ENCODE measurements around the gene PPAN. TPM values are rescaled to one million over a fixed set of nuclear protein-coding genes. Genes with fewer than 3 reads are reported as not detected.

The PPAN gene
- total and polyA plus RNA-seq, 3 donors from 2014 or later, result 39.3 to 68.1 (median 66.2) TPM

DNA sequence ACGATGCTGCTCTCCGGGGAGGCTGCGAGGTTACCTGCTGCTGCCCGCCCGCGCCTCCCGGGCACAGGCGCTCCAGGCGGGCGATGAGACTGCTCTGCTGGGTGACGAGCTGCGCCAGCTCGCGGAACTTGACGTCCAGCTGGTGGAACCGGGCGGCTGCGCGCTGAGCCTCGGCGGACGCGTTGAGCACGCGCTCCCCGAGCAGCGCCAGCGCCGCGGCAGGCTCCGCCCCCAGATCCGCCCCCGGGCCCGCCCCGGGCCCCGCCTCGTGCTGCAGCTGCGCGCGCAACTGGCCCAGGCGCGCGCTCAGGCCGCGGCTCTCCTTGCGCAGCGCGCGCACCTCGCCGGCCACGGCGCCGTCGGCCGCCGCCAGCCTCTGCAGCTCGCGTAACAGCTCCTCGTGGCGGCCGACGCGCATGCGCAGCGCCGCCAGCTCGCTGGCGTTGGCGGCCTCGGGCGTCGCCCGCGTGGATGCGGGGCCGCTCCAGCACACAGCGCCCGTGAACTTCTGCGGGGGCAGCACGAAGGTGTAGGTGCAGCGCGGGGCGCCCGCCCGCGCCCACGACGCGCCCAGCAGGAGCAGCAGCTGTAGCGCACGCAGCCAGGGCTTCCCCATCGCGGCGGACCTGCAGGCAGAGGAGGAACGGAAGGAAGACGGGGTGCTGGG is 10.1 kb upstream of the PPAN start:
- WGBS, 2 donors, result 3% methylated on average over 55 of the region's 97 CpGs; no CpG with 5 or more reads in 1 of the 2 donors
- Histone ChIP-seq H3K36me3 (ENCODE audit: low read depth, missing control alignments) (no peaks in the 10 kb centered on the region), H3K27ac (peak overlapping the region; percentile 22 to 73), H3K9me3 (no peaks in the 10 kb centered on the region), H3K27me3 (no peaks in the 10 kb centered on the region), H3K4me3 (peak overlapping the region; percentile 41 to 64), H3K4me1 (peaks cover 3% of the 10 kb centered on the region)
- intact Hi-C loops (cut with DNase I; ENCODE audit: low total_unique reads), result no loop called here
- no peak for TF ChIP-seq POLR2A (IDR thresholded peaks at IDR 0.05)
- TF ChIP-seq, protein P1, sequence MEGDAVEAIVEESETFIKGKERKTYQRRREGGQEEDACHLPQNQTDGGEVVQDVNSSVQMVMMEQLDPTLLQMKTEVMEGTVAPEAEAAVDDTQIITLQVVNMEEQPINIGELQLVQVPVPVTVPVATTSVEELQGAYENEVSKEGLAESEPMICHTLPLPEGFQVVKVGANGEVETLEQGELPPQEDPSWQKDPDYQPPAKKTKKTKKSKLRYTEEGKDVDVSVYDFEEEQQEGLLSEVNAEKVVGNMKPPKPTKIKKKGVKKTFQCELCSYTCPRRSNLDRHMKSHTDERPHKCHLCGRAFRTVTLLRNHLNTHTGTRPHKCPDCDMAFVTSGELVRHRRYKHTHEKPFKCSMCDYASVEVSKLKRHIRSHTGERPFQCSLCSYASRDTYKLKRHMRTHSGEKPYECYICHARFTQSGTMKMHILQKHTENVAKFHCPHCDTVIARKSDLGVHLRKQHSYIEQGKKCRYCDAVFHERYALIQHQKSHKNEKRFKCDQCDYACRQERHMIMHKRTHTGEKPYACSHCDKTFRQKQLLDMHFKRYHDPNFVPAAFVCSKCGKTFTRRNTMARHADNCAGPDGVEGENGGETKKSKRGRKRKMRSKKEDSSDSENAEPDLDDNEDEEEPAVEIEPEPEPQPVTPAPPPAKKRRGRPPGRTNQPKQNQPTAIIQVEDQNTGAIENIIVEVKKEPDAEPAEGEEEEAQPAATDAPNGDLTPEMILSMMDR (IDR thresholded peaks at IDR 0.05), result peak in 2 of 3 experiments; percentile 11 to 13
- peak; percentile 90 for DNase-seq

GRCh38 chr19:10096615-10096963 is 9.6 kb upstream of the PPAN start:
- Histone ChIP-seq H3K27ac (peak overlapping the region; percentile 22 to 72), H3K36me3 (ENCODE audit: low read depth, missing control alignments) (no peaks in the 10 kb centered on the region), H3K9me3 (no peaks in the 10 kb centered on the region), H3K4me3 (peak overlapping the region; percentile 41 to 64), H3K4me1 (peaks cover 3% of the 10 kb centered on the region), H3K27me3 (no peaks in the 10 kb centered on the region)
- intact Hi-C loops (cut with DNase I; ENCODE audit: low total_unique reads), result no loop called here
- 28 to 36% methylated on average over 14 to 26 of the region's 26 CpGs for WGBS, 2 donors
- peak; percentile 59 for DNase-seq
- TF ChIP-seq, protein P1 (IDR thresholded peaks at IDR 0.05), result no peak
- no peak for TF ChIP-seq POLR2A (IDR thresholded peaks at IDR 0.05)

- intact Hi-C loops (cut with DNase I; ENCODE audit: low total_unique reads), result no loop called here
- Histone ChIP-seq H3K27me3 (no peaks in the 10 kb centered on the region), H3K9me3 (no peaks in the 10 kb centered on the region), H3K27ac (no peak overlapping the region), H3K4me3 (no peak overlapping the region), H3K36me3 (ENCODE audit: low read depth, missing control alignments) (no peaks in the 10 kb centered on the region), H3K4me1 (no peaks in the 10 kb centered on the region)
- TF ChIP-seq POLR2A (IDR thresholded peaks at IDR 0.05), result no peak
- TF ChIP-seq, protein P1 (IDR thresholded peaks at IDR 0.05), result no peak
- DNase-seq, result no peak
- WGBS, 2 donors, result 86 to 92% methylated on average over 4 to 5 of the region's 5 CpGs
These were observed 5.9 kb upstream of the PPAN start for GRCh38 chr19:10100163-10100785.

GRCh38 chr19:10102787-10103236 is 3.4 kb upstream of the PPAN start:
- H3K27me3 ChIP-seq, result no peaks in the 10 kb centered on the region
- 67 to 83% methylated on average over 7 of the region's 7 CpGs for WGBS, 2 donors
- H3K27ac ChIP-seq, result no peak overlapping the region
- no peak for DNase-seq
- no peaks in the 10 kb centered on the region for H3K36me3 ChIP-seq (ENCODE audit: low read depth, missing control alignments)
- H3K4me3 ChIP-seq, result no peak overlapping the region
- intact Hi-C loops (cut with DNase I; ENCODE audit: low total_unique reads), result no loop called here
- TF ChIP-seq, protein P1 (IDR thresholded peaks at IDR 0.05), result no peak
- no peak for TF ChIP-seq POLR2A (IDR thresholded peaks at IDR 0.05)
- no peaks in the 10 kb centered on the region for H3K9me3 ChIP-seq
- H3K4me1 ChIP-seq, result peaks cover 6% of the 10 kb centered on the region

Measured in testis (tissue), 3 donors.